Neural crest cell (in vitro differentiated cells): ENCODE measurements around the gene P2RX3. TPM values are rescaled to one million over a fixed set of nuclear protein-coding genes. Genes with fewer than 3 reads are reported as not detected.
"Not testable (repeated sequence)": the region's sequence is repeated elsewhere in the genome, so short reads cannot be mapped to it uniquely, and the experiment has no call there.

Experiments used
- DNase-seq: peaks from one replicate; pipeline ENCODE4 v3.0.0; 2021; ENCODE audit warnings: low read depth, mixed read lengths, low spot score
- H3K27ac Mint-ChIP-seq: one replicate; pipeline ENCODE4 v1.8.0; 2021; ENCODE audit warnings: mild to moderate bottlenecking, mixed read lengths; ENCODE audit not compliant: unreplicated experiment
- H3K27me3 Mint-ChIP-seq: 2 replicates; pipeline ENCODE4 v1.8.0; 2021; ENCODE audit warnings: low read depth, mild to moderate bottlenecking, mixed read lengths
- H3K36me3 Mint-ChIP-seq: 2 replicates; pipeline ENCODE4 v1.8.0; 2021; ENCODE audit warnings: low read depth, mild to moderate bottlenecking, mixed read lengths
- H3K4me1 Mint-ChIP-seq: 2 replicates; pipeline ENCODE4 v1.8.0; 2021; ENCODE audit warnings: mixed read lengths
- H3K4me3 Mint-ChIP-seq: one replicate; pipeline ENCODE4 v1.8.0; 2021; ENCODE audit warnings: mild to moderate bottlenecking, mixed read lengths
- H3K9me3 Mint-ChIP-seq: 2 replicates; pipeline ENCODE4 v1.8.0; 2021; ENCODE audit warnings: mixed read lengths
- CTCF ChIP-seq: fragments of 200-600 bp; sonication (generic); conservative IDR thresholded peaks from 2 replicates; pipeline ENCODE4 v1.5.0; 2021; ENCODE audit warnings: antibody characterized with exemption, mild to moderate bottlenecking
- total RNA-seq: library from RNA; stranded (reverse); gene quantifications from 2 replicates; pipeline ENCODE4 v1.2.1, GENCODE V29; 2021

P2RX3 gene
- total RNA-seq, 1 donor from 2014 or later: 14.3 TPM

- no peaks in the 10 kb centered on the region for H3K9me3 Mint-ChIP-seq
- no peak overlapping the region for H3K27ac Mint-ChIP-seq
- peaks cover 4% of the 10 kb centered on the region for H3K27me3 Mint-ChIP-seq
- no peaks in the 10 kb centered on the region for H3K4me1 Mint-ChIP-seq
- H3K4me3 Mint-ChIP-seq: no peak overlapping the region
- DNase-seq: no peak
- TF ChIP-seq CTCF: no peak
- no peaks in the 10 kb centered on the region for H3K36me3 Mint-ChIP-seq
Observed at GRCh38 chr11:57359896-57360690, 21.9 kb downstream of the P2RX3 start.

GRCh38 chr11:57360991-57361390 is 22.8 kb downstream of the P2RX3 start:
- TF ChIP-seq CTCF: no peak
- no peak for DNase-seq

GRCh38 chr11:57361420-57361819 is 23.3 kb downstream of the P2RX3 start:
- H3K36me3 Mint-ChIP-seq, H3K4me3 Mint-ChIP-seq, H3K27ac Mint-ChIP-seq, H3K4me1 Mint-ChIP-seq, H3K27me3 Mint-ChIP-seq, DNase-seq, H3K9me3 Mint-ChIP-seq: not testable (repeated sequence)

More at GRCh38 chr11:57360991-57361390, 22.8 kb downstream of the P2RX3 start:
- no peaks in the 10 kb centered on the region for H3K36me3 Mint-ChIP-seq
- H3K27ac Mint-ChIP-seq: no peak overlapping the region
- H3K27me3 Mint-ChIP-seq: peaks cover 4% of the 10 kb centered on the region
- no peaks in the 10 kb centered on the region for H3K4me1 Mint-ChIP-seq
- no peak overlapping the region for H3K4me3 Mint-ChIP-seq
- H3K9me3 Mint-ChIP-seq: no peaks in the 10 kb centered on the region

- TF ChIP-seq CTCF: no peak
- Mint-ChIP-seq H3K9me3 (no peaks in the 10 kb centered on the region), H3K4me3 (no peak overlapping the region), H3K27me3 (no peaks in the 10 kb centered on the region), H3K4me1 (no peaks in the 10 kb centered on the region), H3K27ac (no peak overlapping the region), H3K36me3 (no peaks in the 10 kb centered on the region)
- no peak for DNase-seq
Observed at GRCh38 chr11:57361926-57362325, 23.8 kb downstream of the P2RX3 start.

- peak overlapping the region; percentile 70 for H3K27ac Mint-ChIP-seq
- TF ChIP-seq CTCF: no peak
- no peaks in the 10 kb centered on the region for H3K36me3 Mint-ChIP-seq
- no peaks in the 10 kb centered on the region for H3K27me3 Mint-ChIP-seq
- no peaks in the 10 kb centered on the region for H3K4me1 Mint-ChIP-seq
- no peaks in the 10 kb centered on the region for H3K9me3 Mint-ChIP-seq
- DNase-seq: no peak
- H3K4me3 Mint-ChIP-seq: no peak overlapping the region
Observed at GRCh38 chr11:57363131-57364080, 25.3 kb downstream of the P2RX3 start.
